CMK (cell line): ENCODE measurements around the gene APOBEC3F.
"Not testable (repeated sequence)": the region's sequence is repeated elsewhere in the genome, so short reads cannot be mapped to it uniquely, and the experiment has no call there.

Experiments used
- DNase-seq: peaks from one replicate; pipeline ENCODE4 v3.0.0-alpha.2; 2010; ENCODE audit warnings: low read depth

The APOBEC3F gene

GRCh38 chr22:39073981-39074380 lies 33.3 kb downstream of the APOBEC3F start:
- no peak for DNase-seq

DNA sequence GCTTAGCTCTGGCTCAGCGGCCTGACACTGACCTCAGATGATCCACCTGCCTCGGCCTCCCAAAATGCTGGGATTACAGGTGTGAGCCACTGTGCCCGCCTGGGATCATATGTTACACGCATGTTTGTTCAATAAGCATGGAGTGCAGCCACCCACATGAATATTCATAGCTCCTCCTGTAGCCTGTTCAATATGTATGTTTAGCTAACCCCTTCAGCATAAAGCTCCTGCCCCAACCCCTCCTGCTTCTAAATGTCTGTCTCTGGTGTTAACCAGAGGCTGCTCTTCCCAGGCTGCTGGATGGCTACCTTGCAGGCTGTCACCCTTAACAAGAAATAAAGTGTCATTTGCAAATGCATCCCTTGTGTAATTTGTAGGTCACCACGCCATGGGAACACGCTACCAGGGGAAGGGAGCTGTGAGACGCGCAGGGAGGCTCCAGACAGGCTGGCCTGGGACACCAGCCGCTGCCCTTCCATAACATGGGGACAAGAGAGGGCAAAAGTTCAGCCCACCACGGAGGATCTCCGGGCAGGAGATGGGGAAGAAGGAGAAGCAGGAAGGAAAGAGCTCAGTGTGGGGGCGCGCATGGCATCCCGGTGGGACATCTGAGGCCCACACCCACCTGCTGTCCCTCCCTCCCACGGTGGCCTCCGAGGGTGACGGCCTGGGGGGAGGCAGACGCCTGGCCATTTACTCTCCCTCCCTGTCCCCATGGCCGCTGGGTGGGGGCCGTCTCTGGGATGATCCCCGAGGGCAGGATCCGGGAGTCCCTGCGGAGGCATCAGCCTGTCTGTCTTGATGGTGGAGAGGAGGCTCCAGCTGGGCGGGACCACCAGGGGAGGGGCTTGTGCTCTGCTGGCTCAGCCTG lies 35.7 kb downstream of the APOBEC3F start:
- not testable (repeated sequence) for DNase-seq

DNA sequence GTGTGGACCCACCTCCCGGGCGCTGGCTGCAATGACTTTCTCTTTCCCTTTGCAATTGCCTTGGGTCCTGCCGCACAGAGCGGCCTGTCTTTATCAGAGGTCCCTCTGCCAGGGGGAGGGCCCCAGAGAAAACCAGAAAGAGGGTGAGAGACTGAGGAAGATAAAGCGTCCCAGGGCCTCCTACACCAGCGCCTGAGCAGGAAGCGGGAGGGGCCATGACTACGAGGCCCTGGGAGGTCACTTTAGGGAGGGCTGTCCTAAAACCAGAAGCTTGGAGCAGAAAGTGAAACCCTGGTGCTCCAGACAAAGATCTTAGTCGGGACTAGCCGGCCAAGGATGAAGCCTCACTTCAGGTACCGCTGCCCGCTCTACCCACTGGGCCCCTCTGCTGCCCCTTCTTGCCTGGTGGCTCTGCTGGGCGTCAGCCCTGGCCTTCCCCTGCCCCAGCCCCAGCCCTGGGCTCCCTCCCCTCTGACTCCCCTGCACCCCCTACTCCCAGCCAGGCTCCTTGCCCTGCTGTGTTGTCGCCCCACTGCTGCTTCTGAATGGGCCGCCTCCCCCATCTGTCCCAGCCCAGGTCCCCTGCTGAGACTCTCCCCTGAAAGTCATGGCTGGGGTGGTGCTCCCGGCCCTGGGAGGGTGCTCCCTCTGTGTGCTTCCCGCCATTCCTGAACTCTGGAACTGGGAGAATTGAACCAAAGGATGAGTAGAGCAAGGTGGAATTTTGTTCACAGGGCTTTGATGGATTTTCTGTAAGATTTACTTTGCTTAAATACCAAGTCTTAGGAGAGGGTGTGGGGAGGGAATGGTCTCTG lies 36.6 kb downstream of the APOBEC3F start, which contains the start of gene APOBEC3G:
Gene APOBEC3G (plus strand): TSS at position 250 of the 815 bp plus-strand sequence. CDS start 87 bp downstream, at position 337.
- peak; percentile 64 for DNase-seq

GRCh38 chr22:39077912-39078311 lies 37.2 kb downstream of the APOBEC3F start:
- not testable (repeated sequence) for DNase-seq

DNA sequence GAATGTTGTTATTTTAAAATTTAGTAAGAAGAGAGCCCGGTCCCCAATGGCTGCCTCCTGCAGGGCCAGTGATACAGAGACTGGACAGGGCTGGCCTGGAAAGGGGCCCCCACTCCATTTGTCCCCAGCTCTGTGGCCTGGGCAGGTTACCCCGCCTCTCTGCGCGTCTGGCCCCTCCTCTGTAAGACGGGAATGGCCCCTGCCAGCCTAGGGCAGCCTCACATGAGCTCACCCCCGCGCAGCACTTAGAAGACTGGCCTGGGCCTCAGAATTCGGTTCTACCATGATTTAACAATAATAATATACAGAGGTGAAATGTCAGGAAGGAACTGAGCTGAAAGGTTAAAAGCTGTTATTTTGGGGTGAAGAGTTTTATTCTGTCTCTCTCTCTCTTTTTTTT lies 37.7 kb downstream of the APOBEC3F start:
- no peak for DNase-seq

GRCh38 chr22:39079054-39079637 lies 38.5 kb downstream of the APOBEC3F start:
- DNase-seq, result not testable (repeated sequence)

- DNase-seq, result no peak
These were observed 39.5 kb downstream of the APOBEC3F start for GRCh38 chr22:39080052-39080762.

DNA sequence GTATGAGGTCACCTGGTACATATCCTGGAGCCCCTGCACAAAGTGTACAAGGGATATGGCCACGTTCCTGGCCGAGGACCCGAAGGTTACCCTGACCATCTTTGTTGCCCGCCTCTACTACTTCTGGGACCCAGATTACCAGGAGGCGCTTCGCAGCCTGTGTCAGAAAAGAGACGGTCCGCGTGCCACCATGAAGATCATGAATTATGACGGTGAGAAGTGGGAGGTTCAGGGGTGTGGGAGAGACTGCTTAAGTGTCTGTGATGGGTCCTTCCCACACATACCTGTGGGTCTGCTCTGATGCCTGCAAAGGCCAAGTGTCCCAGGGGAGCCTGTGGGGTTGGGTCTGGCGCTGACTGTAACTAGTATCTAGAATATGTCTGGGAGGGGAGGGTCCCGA lies 40.4 kb downstream of the APOBEC3F start:
- no peak for DNase-seq

DNA sequence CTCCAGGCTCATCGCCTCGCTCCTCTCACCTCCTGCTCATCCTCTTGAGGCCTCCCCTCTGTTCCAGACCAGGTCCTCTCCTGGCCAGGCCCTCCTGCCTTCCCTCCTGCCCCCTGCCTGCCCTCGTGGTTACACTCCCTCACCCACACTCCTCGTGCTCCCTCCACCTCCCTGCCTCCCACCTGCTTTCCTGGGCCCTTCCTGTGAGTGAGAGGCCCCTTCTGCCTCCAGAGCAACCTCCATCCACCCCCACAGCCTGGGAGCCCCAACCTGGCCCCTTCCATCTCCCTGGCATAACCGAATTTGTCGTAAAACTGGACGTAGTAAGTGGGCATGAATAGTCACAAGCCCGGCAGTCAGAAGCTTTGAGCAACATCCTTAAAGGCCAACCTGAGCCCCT lies 40.9 kb downstream of the APOBEC3F start:
- DNase-seq, result no peak

- no peak for DNase-seq
These were observed 42.8 kb downstream of the APOBEC3F start for GRCh38 chr22:39083212-39084165.

GRCh38 chr22:39084666-39085065 lies 44.0 kb downstream of the APOBEC3F start:
- no peak for DNase-seq

DNA sequence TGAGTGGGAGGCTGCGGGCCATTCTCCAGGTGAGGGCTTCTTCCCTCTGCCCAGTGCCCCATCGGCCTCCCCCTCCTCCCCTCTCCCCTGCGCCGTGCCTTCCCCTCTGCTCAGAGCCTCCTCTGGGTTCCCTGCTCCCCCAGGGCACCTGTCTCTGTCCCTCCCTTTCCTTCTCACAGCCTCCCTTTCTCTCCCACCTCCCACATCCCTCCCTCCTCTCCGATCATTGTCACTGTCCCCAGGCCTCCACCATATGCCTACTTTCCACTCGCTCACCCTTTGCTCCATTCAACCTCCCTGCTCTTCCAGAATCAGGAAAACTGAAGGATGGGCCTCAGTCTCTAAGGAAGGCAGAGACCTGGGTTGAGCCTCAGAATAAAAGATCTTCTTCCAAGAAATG lies 46.4 kb downstream of the APOBEC3F start:
- no peak for DNase-seq

DNA sequence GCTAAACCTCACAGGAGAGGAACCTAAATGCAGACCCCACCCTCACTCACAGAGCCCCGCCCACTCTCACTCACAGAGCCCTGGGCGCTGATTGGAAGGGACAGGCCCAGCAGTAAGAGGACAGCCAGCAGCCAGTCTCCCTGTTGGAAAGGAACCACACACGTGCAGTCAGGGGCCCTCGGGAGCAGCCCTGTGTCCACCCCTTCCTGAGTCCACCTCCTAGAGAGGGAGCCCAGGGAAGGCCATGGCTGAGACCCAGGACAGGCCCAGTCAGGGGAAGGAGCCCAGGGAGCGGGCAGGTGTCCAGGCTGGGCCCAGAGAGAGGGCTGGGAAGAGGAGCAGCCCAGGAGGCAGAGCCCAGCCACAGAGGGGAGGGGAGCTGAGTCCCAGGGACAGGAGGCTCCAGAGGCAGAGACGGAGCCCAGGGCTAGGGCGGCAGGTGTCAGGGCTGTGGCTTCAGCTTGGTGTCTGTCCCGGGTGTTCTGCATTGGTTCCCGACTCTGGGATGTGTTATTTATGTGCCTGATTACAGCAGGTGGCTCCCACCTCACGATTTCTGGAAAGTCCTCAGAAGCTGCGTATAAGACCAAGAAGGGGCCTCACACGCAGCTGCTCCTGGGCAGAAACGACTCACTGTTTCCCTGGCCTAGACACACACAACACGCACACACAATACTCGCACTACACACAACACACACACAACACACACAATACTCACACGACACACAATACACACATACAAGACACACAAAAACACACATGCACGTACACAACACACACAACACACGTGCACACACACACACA lies 47.4 kb downstream of the APOBEC3F start:
- DNase-seq, result no peak

DNA sequence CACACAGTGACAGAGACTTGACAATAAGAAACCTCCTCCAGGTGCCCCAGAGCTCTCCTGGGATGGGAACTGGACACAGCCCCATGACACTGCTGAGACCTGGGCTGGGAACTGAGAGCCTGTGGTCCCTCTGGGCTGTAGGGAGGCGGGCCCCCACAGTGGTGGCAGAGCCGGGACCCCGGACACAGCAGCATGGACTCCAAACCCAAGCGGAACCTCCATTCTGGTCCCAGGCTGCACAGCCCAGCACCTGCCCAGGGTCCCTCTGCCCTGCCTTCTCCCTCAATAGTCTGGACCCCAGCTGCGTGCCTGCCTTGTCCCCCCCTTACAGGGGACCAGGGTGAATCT lies 48.0 kb downstream of the APOBEC3F start:
- DNase-seq, result no peak

- DNase-seq, result no peak
These were observed 49.3 kb downstream of the APOBEC3F start for GRCh38 chr22:39089928-39090327.

DNA sequence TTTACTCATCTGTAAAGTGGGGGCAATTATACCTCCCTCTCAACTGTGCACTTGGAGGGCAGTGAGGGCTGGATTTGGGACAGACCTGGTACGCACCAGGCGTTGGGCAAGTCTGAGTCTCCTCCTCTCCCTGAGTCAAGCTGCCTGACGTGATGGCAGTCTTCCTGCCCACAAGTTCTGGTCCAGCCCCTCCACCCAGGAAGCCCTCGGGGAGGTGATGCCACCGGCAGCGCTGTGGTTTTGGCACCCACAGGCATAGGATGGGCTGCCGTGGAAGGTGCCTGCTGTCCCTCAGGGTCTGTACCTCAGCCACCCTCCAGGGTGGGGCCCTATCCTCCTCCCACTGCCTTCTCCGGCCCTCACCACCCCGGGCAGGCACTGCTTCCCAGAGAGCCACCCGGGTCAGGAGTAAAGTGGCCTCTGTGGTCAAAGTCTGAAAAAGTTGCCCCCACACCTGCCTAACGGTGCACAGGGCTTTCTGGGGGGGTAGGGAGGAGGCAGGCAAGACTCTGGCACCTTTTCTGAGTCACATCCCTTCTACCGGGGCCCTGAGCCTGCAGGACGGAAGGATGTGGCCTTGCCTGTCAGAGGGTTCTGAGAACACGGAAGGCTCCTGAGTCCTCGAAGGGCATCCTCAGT lies 49.9 kb downstream of the APOBEC3F start:
- no peak for DNase-seq

DNA sequence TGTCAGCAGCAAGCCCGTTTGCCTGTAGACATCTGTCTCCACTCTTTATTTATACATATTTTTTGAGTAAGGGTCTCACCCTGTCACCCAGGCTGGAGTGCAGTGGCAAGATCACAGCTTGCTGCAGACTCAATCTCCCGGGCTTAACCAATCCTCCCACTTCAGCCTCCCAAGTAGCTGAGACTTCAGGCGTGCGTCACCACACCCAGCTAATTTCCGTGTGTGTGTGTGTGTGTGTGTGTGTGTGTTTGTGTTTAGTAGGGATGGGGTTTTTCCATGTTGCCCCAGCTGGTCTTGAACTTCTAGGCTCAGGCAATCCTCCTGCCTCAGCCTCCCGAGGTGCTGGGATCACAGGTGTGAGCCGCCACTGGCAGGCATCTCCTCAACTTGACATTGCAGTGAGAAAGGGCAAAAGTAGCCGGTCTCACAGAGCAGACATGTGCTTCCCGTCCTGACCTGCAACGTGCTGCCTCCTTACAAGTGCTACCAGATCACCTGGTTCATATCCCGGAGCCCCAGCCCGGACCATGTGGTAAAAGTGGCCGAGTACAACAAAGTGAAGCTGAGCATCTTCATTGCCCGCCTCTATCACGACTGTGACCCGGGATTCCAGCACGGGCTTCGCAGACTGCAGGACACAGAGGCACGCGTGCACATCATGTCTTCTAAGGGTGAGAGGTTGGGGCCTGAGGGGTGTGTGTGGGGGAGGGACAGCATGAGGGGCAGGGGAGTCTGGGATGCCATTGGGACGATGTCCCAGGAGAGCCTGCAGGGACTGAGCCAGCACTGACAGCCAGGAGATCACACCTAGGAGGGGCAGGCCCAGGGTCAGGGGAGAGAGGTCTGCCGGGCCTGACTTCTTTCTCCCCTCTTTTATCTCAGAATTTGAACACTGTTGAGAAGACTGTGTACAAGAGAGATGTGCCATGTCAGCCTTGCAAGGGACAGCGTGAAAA lies 50.7 kb downstream of the APOBEC3F start:
- no peak for DNase-seq

DNA sequence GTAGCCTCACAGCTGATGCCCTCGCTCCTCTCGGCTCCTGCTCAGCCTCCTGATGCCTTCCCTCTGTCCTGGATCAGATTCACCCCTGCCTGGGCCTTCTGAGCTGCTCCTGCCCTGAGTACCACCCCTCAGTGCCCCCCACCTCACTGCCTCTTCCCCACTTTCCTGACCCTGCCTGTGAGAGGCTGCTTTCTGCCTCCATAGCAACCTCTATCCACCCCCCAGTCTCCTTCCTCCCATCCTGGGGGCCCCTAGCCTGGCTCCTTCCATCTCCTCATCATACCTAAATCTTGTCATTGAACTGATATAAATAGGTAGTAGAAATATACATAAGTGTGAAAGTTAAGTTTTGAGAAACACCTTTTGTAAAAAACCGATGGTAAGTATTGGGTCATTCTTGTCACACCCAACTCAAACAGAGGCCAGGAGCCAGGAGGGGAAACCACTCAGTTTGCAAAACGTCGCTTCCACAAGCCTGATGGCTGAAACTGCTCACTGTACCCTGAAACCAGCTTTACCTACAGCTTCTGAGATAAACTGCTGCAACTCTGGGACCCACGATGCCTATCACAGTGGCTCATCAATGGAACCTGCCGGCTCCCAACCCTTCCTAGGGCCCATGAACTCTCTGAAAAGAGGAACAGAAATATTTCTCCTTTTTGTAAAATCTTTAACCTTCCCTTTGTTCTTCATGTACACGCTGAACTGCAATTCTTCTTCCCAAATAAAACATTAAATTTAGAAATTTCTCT lies 51.6 kb downstream of the APOBEC3F start:
- DNase-seq, result no peak
